Fibroblast of villous mesenchyme (primary cell): ENCODE results near the gene FBXO48. TPM values are rescaled to one million over a fixed set of nuclear protein-coding genes. Genes with fewer than 3 reads are reported as not detected.

Source experiments
- DNase-seq: peaks from one replicate; pipeline ENCODE4 v3.0.0-alpha.2; 2010; ENCODE audit warnings: low read depth
- H3K4me3 ChIP-seq: 2 replicates; pipeline ENCODE4 v1.5.1; 2011; ENCODE audit warnings: low read depth, mild to moderate bottlenecking, low read length
- CTCF ChIP-seq: IDR thresholded peaks from 2 replicates; pipeline ENCODE4 v1.5.1; 2012; ENCODE audit warnings: low read depth, mild to moderate bottlenecking, low read length; ENCODE audit not compliant: insufficient read depth
- total RNA-seq: library from RNA; depleted of rRNA; stranded (reverse); fragments of >200 nt; gene quantifications from 2 replicates; pipeline ENCODE4 v1.2.3, GENCODE V29; 2012

The FBXO48 gene
- total RNA-seq, 1 donor, result 0.86 TPM

- H3K4me3 ChIP-seq, result no peak overlapping the region
- TF ChIP-seq CTCF, result no peak
- DNase-seq, result no peak
Measured at GRCh38 chr2:68431316-68431972, 35.6 kb downstream of the FBXO48 start.

GRCh38 chr2:68429311-68429826 is 37.7 kb downstream of the FBXO48 start:
- DNase-seq, result peak; percentile 47

GRCh38 chr2:68428746-68429145 is 38.3 kb downstream of the FBXO48 start:
- no peak overlapping the region for H3K4me3 ChIP-seq
- peak; percentile 13 for DNase-seq
- no peak for TF ChIP-seq CTCF

More at GRCh38 chr2:68429311-68429826, 37.7 kb downstream of the FBXO48 start:
- no peak overlapping the region for H3K4me3 ChIP-seq
- TF ChIP-seq CTCF, result no peak

GRCh38 chr2:68428126-68428525 is 39.0 kb downstream of the FBXO48 start:
- H3K4me3 ChIP-seq, result no peak overlapping the region
- peak; percentile 10 for DNase-seq
- TF ChIP-seq CTCF, result no peak

GRCh38 chr2:68426848-68427579 is 40.1 kb downstream of the FBXO48 start:
- no peak for TF ChIP-seq CTCF
- peak; percentile 88 for DNase-seq
- no peak overlapping the region for H3K4me3 ChIP-seq

GRCh38 chr2:68426446-68426845 is 40.6 kb downstream of the FBXO48 start:
- no peak for DNase-seq
- H3K4me3 ChIP-seq, result no peak overlapping the region
- TF ChIP-seq CTCF, result no peak
